Endothelial cell of coronary artery (primary cell): ENCODE measurements around the gene PRR35. TPM values are rescaled to one million over a fixed set of nuclear protein-coding genes. Genes with fewer than 3 reads are reported as not detected.

Experiments used
- total RNA-seq: library from RNA; depleted of rRNA; stranded (reverse); fragments of >200 nt; gene quantifications from 2 replicates; pipeline ENCODE4 v1.2.3, GENCODE V29; 2014

PRR35 gene
- not detected in 2 replicates for total RNA-seq

DNA sequence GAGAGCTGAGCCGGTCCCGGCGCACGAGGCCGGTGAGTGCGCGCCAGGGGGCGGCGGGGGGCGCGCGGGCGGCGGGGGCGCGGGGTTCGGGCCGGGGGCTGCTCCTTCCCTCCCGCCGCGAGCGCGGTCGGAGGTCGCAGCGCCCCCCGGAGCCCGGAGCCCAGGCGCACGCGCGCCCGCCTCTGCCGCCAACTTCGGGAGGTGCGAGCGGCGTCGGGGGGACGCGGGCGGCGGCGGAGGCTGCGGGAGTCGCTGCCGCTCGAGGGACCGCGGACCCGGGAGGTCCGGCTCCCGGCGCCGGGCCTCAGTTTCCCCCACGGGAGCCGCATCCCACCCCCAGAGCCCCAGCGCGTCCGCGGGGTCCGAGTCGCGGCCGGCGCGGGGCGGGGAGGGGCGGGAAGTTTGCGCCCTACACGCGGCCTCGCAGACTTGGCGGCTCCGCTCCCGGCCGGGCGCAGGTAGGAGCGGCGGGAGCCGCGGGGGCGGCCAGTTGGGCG is at the start of gene PRR35:
Gene PRR35, plus strand, starts transcription at position 191 of the 497 bp plus-strand sequence. CDS start 2,901 bp downstream, outside the sequence.

DNA sequence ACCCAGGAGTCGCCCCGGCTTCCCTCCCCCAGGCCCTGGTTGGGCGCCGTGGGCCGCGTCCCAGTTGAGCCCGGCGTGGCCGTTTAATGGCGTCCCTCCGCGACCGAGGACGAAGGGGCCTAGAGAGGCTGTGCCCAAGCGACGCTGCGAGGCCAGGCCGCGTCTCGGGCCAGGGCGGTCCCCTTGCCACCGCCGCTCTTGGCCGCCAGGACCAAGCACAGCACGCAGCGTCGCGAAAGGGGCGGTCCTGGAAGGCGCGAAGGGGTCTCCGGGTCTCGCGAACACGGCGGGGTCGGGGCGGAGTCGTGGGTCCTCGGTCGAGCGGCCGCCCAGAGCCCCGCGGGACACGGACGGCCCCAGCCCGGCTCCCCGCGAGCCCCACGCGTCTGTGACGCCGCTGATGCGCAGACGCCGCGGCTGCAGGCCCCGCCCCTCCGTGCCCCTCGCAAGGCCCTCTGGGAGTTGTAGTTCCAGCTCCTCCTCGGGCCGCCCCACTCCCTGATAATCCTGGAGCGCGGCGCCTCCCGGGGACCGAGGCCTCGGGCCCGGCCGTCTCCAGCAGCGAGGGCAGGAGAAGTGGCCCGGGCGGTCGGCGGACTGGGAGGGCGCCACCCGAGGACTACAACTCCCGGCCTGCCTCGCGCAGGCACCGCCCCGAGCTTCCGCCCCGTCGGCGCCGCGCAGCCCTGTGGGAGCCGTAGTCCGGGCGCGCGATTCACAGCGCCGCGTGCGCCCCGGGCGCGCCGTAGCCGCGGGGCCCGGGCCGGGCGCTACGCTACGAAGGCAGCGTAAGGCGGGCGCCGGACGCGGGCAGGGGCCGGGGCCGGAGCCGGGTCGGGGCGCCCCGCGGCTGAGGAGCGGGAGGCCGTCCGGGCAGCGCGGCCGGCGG is 32.9 kb upstream of the PRR35 start, which contains the start of gene CAPN15:
Gene CAPN15, plus strand, starts transcription at position 698 of the 889 bp plus-strand sequence. CDS start 19,127 bp downstream, outside the sequence.

DNA sequence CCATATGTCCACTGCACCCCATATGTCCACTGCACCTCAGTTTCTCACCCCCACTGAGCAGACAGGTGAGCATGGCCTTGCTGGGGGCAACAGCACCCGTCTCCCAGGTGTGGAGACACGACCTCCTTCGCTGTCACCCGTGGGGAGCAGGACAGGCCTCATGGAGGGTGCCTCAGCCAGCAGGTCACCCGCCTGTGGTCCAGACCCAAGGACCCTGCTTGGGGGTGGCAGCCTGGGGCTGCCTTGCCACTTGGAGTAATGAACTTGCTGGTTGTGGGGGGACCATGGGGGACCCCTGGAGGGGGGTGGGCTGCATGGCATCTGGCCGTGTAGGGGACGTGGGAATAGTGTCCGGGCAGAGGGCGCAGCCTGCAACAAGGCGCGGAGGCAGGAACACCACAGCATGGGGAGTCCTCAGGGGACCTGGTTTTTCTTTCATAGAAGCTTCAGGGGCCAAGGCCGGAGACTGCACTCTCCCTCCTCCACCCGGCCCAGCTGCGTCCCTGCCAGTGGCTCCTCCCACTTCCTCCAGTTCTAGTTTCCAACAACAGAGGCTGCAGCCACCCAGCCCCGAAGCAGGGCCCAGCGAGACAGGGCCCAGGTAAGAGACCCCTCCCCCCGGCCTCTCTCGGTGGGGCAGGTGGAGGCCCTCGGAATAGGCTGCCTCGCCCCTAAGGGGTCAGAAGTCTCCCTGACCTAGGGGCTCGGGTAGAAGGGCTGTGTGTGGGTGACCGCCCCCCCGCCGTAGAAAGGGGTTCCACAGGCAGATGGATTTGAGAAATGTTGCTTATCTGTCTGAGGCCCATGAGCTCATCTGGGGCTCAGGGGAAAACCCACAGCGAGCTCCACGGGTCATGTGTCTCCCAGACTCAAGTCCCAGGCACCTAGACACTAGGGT is 6.5 kb downstream of the PRR35 start, which contains the start of gene NHLRC4:
Gene NHLRC4, plus strand, starts transcription at position 531 of the 898 bp plus-strand sequence. CDS start 1,043 bp downstream, outside the sequence.

DNA sequence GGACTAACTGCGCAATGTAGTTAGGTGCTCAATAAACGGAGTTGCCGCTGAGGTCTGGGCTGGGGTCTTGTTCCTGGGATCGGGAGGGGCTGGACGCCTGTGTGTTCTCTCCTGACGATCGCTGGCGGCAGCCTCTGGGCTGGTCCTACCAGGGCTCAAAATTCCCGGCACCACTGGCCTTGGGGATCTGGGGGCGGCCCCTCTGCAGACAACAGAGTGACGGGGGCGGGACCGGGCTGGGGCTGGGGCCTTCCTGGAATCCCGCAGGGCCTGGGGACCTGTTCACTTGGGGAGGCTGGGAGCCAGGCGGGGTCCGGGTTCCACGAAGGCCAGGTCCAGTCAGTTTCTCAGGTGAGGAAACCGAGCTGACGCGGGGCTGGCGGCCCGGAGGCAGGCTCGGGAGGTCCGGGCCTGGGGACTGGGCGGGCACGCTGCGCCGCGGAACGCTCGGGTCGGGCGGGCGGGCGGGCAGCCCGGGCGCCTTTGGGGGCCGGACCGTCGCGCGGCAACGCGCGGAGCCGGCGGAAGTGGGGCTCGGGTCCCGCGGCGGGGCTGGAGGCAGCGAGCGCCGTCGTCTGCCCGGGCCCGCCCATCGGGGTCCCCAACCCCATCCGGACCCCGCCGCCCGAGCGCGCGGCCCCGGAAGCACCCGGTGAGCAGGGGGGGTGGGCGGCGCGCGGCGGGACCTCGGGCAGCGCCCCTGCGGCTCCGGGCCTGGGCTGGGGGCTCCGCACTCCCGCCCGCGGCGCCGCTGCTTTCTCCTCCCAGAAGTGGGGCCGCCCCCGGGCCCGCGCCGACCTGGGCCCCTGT is 9.5 kb downstream of the PRR35 start, which contains the start of gene PIGQ:
Gene PIGQ, plus strand, starts transcription at position 524 of the 810 bp plus-strand sequence. CDS start 4,107 bp downstream, outside the sequence.

DNA sequence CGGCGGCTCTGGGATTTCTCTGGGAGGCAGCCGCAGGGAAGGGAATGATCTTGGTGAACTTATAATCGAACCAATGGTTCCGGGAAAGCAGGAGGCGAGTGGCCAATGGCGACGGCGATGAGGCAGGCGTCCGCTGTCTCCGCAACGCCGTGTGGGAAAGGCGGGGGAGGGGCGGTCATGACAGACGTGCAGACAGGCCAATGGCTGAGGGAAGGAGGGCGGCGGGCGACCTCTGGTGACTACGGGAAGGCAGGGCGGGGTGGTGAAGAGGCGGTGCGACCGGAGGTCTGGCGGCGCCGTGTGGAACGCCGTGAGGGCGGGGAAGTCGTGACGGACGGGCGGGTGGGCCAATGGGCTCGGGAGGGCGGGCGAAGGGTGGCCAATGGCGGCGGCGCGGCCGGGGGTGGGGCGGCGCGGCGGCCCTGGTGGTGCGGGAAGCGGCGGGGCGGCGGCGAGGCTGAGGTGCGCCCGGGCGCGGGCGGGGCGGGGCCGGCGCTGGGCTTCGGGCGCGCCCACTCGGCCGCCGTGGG is 29.5 kb downstream of the PRR35 start, which contains the start of gene RAB40C:
Gene RAB40C, plus strand, starts transcription at position 409 of the 530 bp plus-strand sequence. CDS start 226 bp downstream, outside the sequence.

Other genes with a start within 250 kb of the PRR35 start
- 17.5 and 25.8 TPM in 2 replicates for gene AXIN1, start 207.7 kb upstream of the PRR35 start, total RNA-seq
- 85.7 and 112 TPM in 2 replicates for gene MRPL28, start 189.9 kb upstream of the PRR35 start, total RNA-seq
- gene PGAP6, start 178.4 kb upstream of the PRR35 start, total RNA-seq = 96.7 and 101 TPM in 2 replicates
- 73.7 and 84.4 TPM in 2 replicates for gene NME4, start 163.2 kb upstream of the PRR35 start, total RNA-seq
- 8.1 and 8.8 TPM in 2 replicates for gene DECR2, start 158.5 kb upstream of the PRR35 start, total RNA-seq
- 24.6 and 32.8 TPM in 2 replicates for gene RAB11FIP3, start 134.7 kb upstream of the PRR35 start, total RNA-seq
- 26.4 and 38.9 TPM in 2 replicates for gene CAPN15, start 32.7 kb upstream of the PRR35 start, total RNA-seq
- 1.0 and 1.3 TPM in 2 replicates for gene NHLRC4, start 6.6 kb downstream of the PRR35 start, total RNA-seq
- 24.4 and 28.9 TPM in 2 replicates for gene PIGQ, start 9.6 kb downstream of the PRR35 start, total RNA-seq
- gene RAB40C, start 29.7 kb downstream of the PRR35 start, total RNA-seq = 9.3 and 10.2 TPM in 2 replicates
- gene WFIKKN1, start 70.6 kb downstream of the PRR35 start, total RNA-seq = 0.09 and 0.19 TPM in 2 replicates
- 69.7 and 76.9 TPM in 2 replicates for gene METTL26, start 75.9 kb downstream of the PRR35 start, total RNA-seq
- gene MCRIP2, start 81.4 kb downstream of the PRR35 start, total RNA-seq = 16.2 and 19.2 TPM in 2 replicates
- gene WDR90, start 89.0 kb downstream of the PRR35 start, total RNA-seq = 10.2 and 12.1 TPM in 2 replicates
- gene RHOT2, start 107.7 kb downstream of the PRR35 start, total RNA-seq = 29.7 and 37.8 TPM in 2 replicates
- gene RHBDL1, start 115.3 kb downstream of the PRR35 start, total RNA-seq = 0.36 and 0.47 TPM in 2 replicates
- 160 and 181 TPM in 2 replicates for gene STUB1, start 120.0 kb downstream of the PRR35 start, total RNA-seq
- gene JMJD8, start 123.9 kb downstream of the PRR35 start, total RNA-seq = 24.8 and 29.7 TPM in 2 replicates
- 2.9 and 4.3 TPM in 2 replicates for gene WDR24, start 130.0 kb downstream of the PRR35 start, total RNA-seq
- gene FBXL16, start 145.4 kb downstream of the PRR35 start, total RNA-seq = under 0.01 and 0.18 TPM in 2 replicates
- 42.5 and 56.3 TPM in 2 replicates for gene METRN, start 154.7 kb downstream of the PRR35 start, total RNA-seq
- 22.8 and 26.4 TPM in 2 replicates for gene ANTKMT, start 160.8 kb downstream of the PRR35 start, total RNA-seq
- 0.45 and 1.1 TPM in 2 replicates for gene CCDC78, start 166.0 kb downstream of the PRR35 start, total RNA-seq
- 7.9 and 11.6 TPM in 2 replicates for gene HAGHL, start 166.7 kb downstream of the PRR35 start, total RNA-seq
- 25.8 and 30.8 TPM in 2 replicates for gene CIAO3, start 180.6 kb downstream of the PRR35 start, total RNA-seq
- gene MSLN, start 200.3 kb downstream of the PRR35 start, total RNA-seq = not detected in 2 replicates
- 27.3 and 32.4 TPM in 2 replicates for gene RPUSD1, start 228.0 kb downstream of the PRR35 start, total RNA-seq
- 9.9 and 17.9 TPM in 2 replicates for gene CHTF18, start 228.2 kb downstream of the PRR35 start, total RNA-seq
- gene GNG13, start 240.3 kb downstream of the PRR35 start, total RNA-seq = not detected in 2 replicates